ENCODE results near the gene PRDM1.

PRDM1 gene

DNA sequence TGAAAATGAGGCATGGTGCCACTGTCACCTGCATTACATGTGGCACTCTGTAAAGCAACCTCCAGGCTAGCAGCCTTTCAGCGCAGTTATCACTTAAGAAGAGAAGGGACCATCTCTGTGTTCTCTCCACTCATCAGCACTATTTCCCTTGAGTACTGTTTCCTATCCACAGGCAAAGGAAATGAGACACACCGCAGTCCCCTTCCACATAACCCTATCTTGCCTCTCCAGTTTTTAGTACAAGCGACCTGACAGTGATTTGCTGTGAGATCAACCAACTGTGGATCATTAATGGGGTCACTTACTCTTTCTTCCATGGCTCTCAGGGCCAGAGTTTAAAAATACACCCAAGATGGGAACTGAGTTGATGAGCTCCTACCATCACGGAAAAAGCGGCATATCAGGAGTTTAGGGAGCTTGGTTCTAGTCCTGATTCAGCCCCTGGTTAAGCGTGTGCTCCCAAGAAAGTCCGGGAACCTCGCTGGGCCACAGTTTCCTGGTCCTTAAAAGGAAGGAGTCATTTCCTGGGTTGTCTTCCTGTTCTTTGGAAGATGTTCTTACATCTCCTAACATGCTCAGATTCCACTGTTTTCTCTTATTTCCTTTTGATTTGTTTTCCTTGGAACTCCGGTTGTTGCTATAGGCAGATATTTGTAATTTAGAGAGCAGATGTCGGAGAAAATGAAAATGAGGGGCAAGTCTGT, 27.3 kb downstream of the PRDM1 start:
- no peaks in the 10 kb centered on the region for H3K4me1 ChIP-seq (ENCODE audit: control insufficient read depth, insufficient read depth, low read length)
- no peak for DNase-seq (ENCODE audit: low read depth, low spot score)
- no CpG with 5 or more reads among the region's 10 CpGs for WGBS (ENCODE audit: insufficient coverage, insufficient read length)

GRCh38 chr6:106114492-106114891, 28.4 kb downstream of the PRDM1 start:
- Histone ChIP-seq H3K27me3 (ENCODE audit: control insufficient read depth, insufficient read depth, low read length) (no peaks in the 10 kb centered on the region), H3K36me3 (ENCODE audit: control insufficient read depth, insufficient read depth, low read length) (no peaks in the 10 kb centered on the region), H3K9me3 (ENCODE audit: control insufficient read depth, insufficient read depth, low read length) (no peaks in the 10 kb centered on the region), H3K27ac (ENCODE audit: low read length) (no peak overlapping the region), H3K4me1 (ENCODE audit: control insufficient read depth, insufficient read depth, low read length) (no peaks in the 10 kb centered on the region), H3K4me3 (ENCODE audit: low read length) (no peak overlapping the region)
- no CpG with 5 or more reads among the region's 9 CpGs for WGBS (ENCODE audit: insufficient coverage, insufficient read length)
- no peak for DNase-seq (ENCODE audit: low read depth, low spot score)

More for the DNA sequence above, 27.3 kb downstream of the PRDM1 start:
- no peaks in the 10 kb centered on the region for H3K27me3 ChIP-seq (ENCODE audit: control insufficient read depth, insufficient read depth, low read length)
- H3K4me3 ChIP-seq (ENCODE audit: low read length) = no peak overlapping the region
- no peaks in the 10 kb centered on the region for H3K9me3 ChIP-seq (ENCODE audit: control insufficient read depth, insufficient read depth, low read length)
- no peaks in the 10 kb centered on the region for H3K36me3 ChIP-seq (ENCODE audit: control insufficient read depth, insufficient read depth, low read length)
- H3K27ac ChIP-seq (ENCODE audit: low read length) = no peak overlapping the region

DNA sequence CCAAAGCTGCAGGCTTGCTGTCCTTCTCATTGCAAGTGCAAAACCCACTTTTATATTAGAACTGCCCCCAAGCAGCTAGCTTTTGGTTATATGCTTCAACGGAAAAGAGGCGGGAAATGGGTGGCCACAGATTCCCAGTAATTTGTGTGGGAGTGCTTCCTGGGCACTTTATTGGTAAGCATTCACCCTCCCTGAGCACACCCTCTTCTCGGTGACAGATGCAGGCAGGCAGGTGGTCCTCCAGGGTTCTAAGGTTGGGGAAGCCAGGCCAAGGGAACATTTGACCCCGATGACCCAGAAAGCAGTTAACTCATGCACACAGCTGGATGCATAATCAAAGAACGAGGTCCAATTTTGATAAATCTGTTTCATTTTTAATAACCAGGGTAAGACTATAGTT, 29.1 kb downstream of the PRDM1 start:
- no CpG with 5 or more reads among the region's 5 CpGs for WGBS (ENCODE audit: insufficient coverage, insufficient read length)
- Histone ChIP-seq H3K9me3 (ENCODE audit: control insufficient read depth, insufficient read depth, low read length) (no peaks in the 10 kb centered on the region), H3K36me3 (ENCODE audit: control insufficient read depth, insufficient read depth, low read length) (no peaks in the 10 kb centered on the region), H3K4me1 (ENCODE audit: control insufficient read depth, insufficient read depth, low read length) (no peaks in the 10 kb centered on the region), H3K27me3 (ENCODE audit: control insufficient read depth, insufficient read depth, low read length) (no peaks in the 10 kb centered on the region), H3K27ac (ENCODE audit: low read length) (no peak overlapping the region), H3K4me3 (ENCODE audit: low read length) (no peak overlapping the region)
- DNase-seq (ENCODE audit: low read depth, low spot score) = no peak

DNA sequence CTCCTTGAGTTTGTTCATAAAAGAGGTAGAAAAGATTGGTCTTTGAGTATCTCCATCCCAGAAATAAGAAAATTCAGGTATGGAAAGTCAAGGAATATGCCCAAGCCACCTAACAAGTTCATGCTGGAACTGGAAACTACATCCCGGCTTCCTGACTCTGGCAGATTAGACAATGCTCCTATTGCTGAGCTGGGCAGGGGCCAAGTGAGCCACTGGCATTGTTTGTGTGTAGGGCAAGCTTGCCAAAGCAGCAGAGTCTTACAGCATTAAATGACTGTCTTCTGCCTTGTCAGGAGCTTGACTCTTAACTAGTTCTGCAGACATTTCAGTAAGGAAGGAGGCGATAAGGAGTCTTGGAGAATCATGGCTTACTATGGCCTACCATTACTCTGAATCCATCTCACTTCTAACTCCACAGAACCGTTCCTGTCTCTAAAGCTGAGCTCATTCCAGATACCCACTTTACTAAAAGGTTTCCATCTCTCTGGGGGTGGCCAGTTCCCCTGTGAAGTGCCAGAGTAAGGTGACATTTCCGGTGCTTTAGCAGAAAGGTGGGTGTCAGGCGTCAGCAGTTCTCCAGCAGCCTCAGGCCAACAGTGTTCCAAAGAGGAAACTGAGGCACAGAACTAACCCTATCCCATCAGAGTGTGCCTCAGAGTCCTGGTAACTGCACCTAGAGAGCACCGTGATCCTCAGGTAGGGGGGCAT, 30.1 kb downstream of the PRDM1 start:
- DNase-seq (ENCODE audit: low read depth, low spot score) = no peak
- H3K27me3 ChIP-seq (ENCODE audit: control insufficient read depth, insufficient read depth, low read length) = no peaks in the 10 kb centered on the region
- H3K9me3 ChIP-seq (ENCODE audit: control insufficient read depth, insufficient read depth, low read length) = no peaks in the 10 kb centered on the region
- H3K27ac ChIP-seq (ENCODE audit: low read length) = no peak overlapping the region
- H3K4me3 ChIP-seq (ENCODE audit: low read length) = no peak overlapping the region
- no CpG with 5 or more reads among the region's 6 CpGs for WGBS (ENCODE audit: insufficient coverage, insufficient read length)
- H3K4me1 ChIP-seq (ENCODE audit: control insufficient read depth, insufficient read depth, low read length) = no peaks in the 10 kb centered on the region
- H3K36me3 ChIP-seq (ENCODE audit: control insufficient read depth, insufficient read depth, low read length) = no peaks in the 10 kb centered on the region

- no peaks in the 10 kb centered on the region for H3K27me3 ChIP-seq (ENCODE audit: control insufficient read depth, insufficient read depth, low read length)
- no CpG with 5 or more reads among the region's 6 CpGs for WGBS (ENCODE audit: insufficient coverage, insufficient read length)
- no peaks in the 10 kb centered on the region for H3K36me3 ChIP-seq (ENCODE audit: control insufficient read depth, insufficient read depth, low read length)
- H3K27ac ChIP-seq (ENCODE audit: low read length) = no peak overlapping the region
- no peak for DNase-seq (ENCODE audit: low read depth, low spot score)
- no peaks in the 10 kb centered on the region for H3K9me3 ChIP-seq (ENCODE audit: control insufficient read depth, insufficient read depth, low read length)
- H3K4me3 ChIP-seq (ENCODE audit: low read length) = no peak overlapping the region
- H3K4me1 ChIP-seq (ENCODE audit: control insufficient read depth, insufficient read depth, low read length) = no peaks in the 10 kb centered on the region
These were observed 31.4 kb downstream of the PRDM1 start for GRCh38 chr6:106117579-106117978.

DNA sequence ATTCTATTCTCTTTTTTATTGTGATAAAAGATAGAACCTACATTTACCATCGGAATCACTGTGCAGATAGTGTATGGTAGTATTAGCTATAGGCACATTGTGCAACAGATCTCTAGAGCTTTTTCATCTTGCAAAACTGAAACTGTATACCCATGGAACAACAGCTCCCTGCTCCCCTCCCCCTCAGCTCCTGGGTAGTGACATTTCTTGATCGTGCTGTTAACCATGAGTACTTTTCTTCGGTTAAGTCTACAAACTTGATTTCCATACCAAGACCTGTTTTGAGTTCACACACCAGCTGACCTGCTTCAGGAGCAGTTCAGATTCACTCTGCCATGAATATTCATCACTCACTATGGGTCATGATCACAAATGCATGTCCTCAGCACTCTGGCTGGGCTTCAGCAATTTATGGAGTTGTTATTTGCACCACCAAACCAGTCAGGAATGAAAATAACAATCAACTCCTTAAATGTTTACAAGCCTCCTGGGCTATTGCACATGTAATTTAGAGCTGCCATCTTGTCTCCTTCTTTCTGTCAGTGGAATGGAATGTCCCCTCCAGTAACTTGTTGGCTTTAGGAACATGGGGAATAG, 32.8 kb downstream of the PRDM1 start:
- WGBS (ENCODE audit: insufficient coverage, insufficient read length) = no CpG with 5 or more reads among the region's 3 CpGs
- H3K9me3 ChIP-seq (ENCODE audit: control insufficient read depth, insufficient read depth, low read length) = no peaks in the 10 kb centered on the region
- H3K27ac ChIP-seq (ENCODE audit: low read length) = no peak overlapping the region
- no peaks in the 10 kb centered on the region for H3K4me1 ChIP-seq (ENCODE audit: control insufficient read depth, insufficient read depth, low read length)
- H3K36me3 ChIP-seq (ENCODE audit: control insufficient read depth, insufficient read depth, low read length) = no peaks in the 10 kb centered on the region
- no peak overlapping the region for H3K4me3 ChIP-seq (ENCODE audit: low read length)
- DNase-seq (ENCODE audit: low read depth, low spot score) = no peak
- H3K27me3 ChIP-seq (ENCODE audit: control insufficient read depth, insufficient read depth, low read length) = no peaks in the 10 kb centered on the region

DNA sequence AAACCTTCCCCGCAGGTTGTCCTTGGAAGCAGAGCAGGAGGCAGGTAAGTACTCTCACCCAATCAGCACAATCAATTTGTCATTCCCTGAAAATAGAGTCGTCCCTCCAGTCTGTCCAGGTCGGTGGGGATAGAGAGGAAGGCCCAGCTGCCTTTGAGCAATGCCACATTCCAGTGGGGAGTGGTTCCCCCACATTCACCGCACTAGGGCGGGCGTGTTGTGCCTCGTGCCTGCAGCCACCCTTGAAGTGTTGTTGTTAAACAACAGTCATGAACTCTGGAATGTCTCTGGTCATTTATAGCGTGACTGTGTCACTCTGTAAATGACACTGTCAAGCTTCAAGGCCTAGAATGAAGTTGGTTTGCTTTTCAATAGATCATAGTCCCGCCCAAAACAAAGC, 33.4 kb downstream of the PRDM1 start:
- H3K4me3 ChIP-seq (ENCODE audit: low read length) = no peak overlapping the region
- H3K9me3 ChIP-seq (ENCODE audit: control insufficient read depth, insufficient read depth, low read length) = no peaks in the 10 kb centered on the region
- no CpG with 5 or more reads among the region's 9 CpGs for WGBS (ENCODE audit: insufficient coverage, insufficient read length)
- H3K27me3 ChIP-seq (ENCODE audit: control insufficient read depth, insufficient read depth, low read length) = no peaks in the 10 kb centered on the region
- H3K4me1 ChIP-seq (ENCODE audit: control insufficient read depth, insufficient read depth, low read length) = no peaks in the 10 kb centered on the region
- H3K27ac ChIP-seq (ENCODE audit: low read length) = no peak overlapping the region
- no peak for DNase-seq (ENCODE audit: low read depth, low spot score)
- H3K36me3 ChIP-seq (ENCODE audit: control insufficient read depth, insufficient read depth, low read length) = no peaks in the 10 kb centered on the region

DNA sequence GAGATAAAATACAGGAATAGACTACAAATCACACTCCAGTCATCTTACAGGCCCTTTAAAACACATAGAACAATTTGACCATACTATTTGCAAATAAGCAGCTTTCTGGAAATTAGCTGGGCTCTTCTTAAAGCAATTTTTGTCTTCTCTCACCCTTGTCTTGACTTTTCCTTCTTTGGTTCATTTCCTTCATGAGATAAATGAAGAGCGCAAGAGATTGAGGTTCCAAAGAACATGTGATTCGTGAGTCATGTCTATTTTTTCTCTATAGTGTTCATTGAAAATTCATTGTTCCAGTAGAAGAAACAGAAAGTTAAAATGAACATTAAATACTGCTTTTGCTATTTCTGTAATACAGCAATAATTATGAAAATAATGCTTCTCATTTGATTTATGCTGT, 33.9 kb downstream of the PRDM1 start:
- Histone ChIP-seq H3K4me1 (ENCODE audit: control insufficient read depth, insufficient read depth, low read length) (no peaks in the 10 kb centered on the region), H3K27ac (ENCODE audit: low read length) (no peak overlapping the region), H3K4me3 (ENCODE audit: low read length) (no peak overlapping the region), H3K36me3 (ENCODE audit: control insufficient read depth, insufficient read depth, low read length) (no peaks in the 10 kb centered on the region), H3K9me3 (ENCODE audit: control insufficient read depth, insufficient read depth, low read length) (no peaks in the 10 kb centered on the region), H3K27me3 (ENCODE audit: control insufficient read depth, insufficient read depth, low read length) (no peaks in the 10 kb centered on the region)
- no peak for DNase-seq (ENCODE audit: low read depth, low spot score)
- no CpG with 5 or more reads among the region's 2 CpGs for WGBS (ENCODE audit: insufficient coverage, insufficient read length)

DNA sequence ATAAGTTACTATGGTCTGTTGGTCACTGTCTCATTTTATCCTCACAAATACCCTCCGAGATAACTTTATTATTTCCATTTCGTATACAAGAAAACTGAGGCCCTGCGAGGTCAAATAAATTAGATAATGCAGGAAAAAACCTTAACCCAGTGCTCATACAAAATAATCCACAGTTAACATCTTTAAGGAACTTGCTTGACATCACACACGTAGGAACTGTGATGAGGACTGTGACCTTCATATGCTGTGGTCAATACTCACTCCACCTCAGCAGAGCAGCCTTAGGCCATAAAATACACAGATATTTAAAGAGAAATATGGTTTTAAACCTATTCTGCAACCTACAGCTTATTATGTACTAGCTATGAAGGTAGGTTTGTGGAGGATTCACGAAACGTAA, 34.3 kb downstream of the PRDM1 start:
- Histone ChIP-seq H3K27ac (ENCODE audit: low read length) (no peak overlapping the region), H3K4me3 (ENCODE audit: low read length) (no peak overlapping the region), H3K9me3 (ENCODE audit: control insufficient read depth, insufficient read depth, low read length) (no peaks in the 10 kb centered on the region), H3K4me1 (ENCODE audit: control insufficient read depth, insufficient read depth, low read length) (no peaks in the 10 kb centered on the region), H3K27me3 (ENCODE audit: control insufficient read depth, insufficient read depth, low read length) (no peaks in the 10 kb centered on the region), H3K36me3 (ENCODE audit: control insufficient read depth, insufficient read depth, low read length) (no peaks in the 10 kb centered on the region)
- no CpG with 5 or more reads among the region's 6 CpGs for WGBS (ENCODE audit: insufficient coverage, insufficient read length)
- DNase-seq (ENCODE audit: low read depth, low spot score) = no peak

DNA sequence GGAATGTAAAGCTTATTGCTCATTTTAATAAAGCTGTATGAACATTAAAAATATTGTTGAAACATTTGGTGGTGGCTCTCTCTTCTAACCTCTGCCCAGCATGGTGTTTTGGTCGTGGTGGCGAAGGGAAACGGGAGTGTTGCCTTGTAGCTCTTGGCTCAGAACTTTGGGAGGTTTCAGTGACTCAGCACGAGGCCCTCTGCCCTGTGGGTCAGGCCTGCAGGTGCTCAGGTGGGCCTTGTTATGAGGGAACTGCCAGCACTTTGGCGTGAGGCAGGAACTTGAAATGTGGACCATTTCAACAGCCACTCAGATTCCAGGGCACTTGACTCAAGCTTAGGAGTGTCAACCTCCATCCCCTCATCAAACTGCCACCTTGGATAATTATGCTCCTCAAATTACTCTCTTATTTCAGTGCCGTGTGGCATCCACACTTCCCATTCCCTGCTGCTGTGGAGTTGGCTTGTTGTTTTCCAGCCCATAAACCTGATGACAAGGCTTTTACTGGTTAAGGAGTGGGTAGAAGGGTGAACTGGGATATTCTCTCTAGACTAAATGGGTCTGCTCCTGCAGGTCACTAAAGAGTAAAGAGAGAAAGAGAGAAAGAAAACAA, 36.3 kb downstream of the PRDM1 start:
- no CpG with 5 or more reads among the region's 6 CpGs for WGBS (ENCODE audit: insufficient coverage, insufficient read length)
- DNase-seq (ENCODE audit: low read depth, low spot score) = no peak
- no peaks in the 10 kb centered on the region for H3K27me3 ChIP-seq (ENCODE audit: control insufficient read depth, insufficient read depth, low read length)
- no peaks in the 10 kb centered on the region for H3K9me3 ChIP-seq (ENCODE audit: control insufficient read depth, insufficient read depth, low read length)
- no peaks in the 10 kb centered on the region for H3K4me1 ChIP-seq (ENCODE audit: control insufficient read depth, insufficient read depth, low read length)
- no peak overlapping the region for H3K27ac ChIP-seq (ENCODE audit: low read length)
- H3K4me3 ChIP-seq (ENCODE audit: low read length) = no peak overlapping the region
- H3K36me3 ChIP-seq (ENCODE audit: control insufficient read depth, insufficient read depth, low read length) = no peaks in the 10 kb centered on the region
